Liver (tissue), 4 donors: ENCODE measurements around the gene PRAMEF12. TPM values are rescaled to one million over a fixed set of nuclear protein-coding genes. Genes with fewer than 3 reads are reported as not detected.

ENCODE experiments used
- polyA plus RNA-seq, 2 donors: library from polyadenylated mRNA; stranded (reverse) in 1 of 2; unstranded in 1 of 2; fragments of 200-250 nt in 1 of 2; fragments of >200 nt in 1 of 2; fragmentation: Nextera tagmentation in 1 of 2; extraction: Ambion mirVana in 1 of 2; gene quantifications; one replicate each; pipeline versions ENCODE4 v1.2.1 to v1.2.3, GENCODE V29; 2013 to 2015
- total RNA-seq, 2 donors: library from RNA; depleted of rRNA; stranded (reverse); fragments of >200 nt; gene quantifications; one replicate each; pipeline ENCODE4 v1.2.3, GENCODE V29; 2014
- donor health status: healthy.
- donor health status: healthy.
- donor health status: healthy.

The PRAMEF12 gene
- total and polyA plus RNA-seq, 4 donors = not detected

Other genes with a start within 250 kb of the PRAMEF12 start
- gene DHRS3, start 155.5 kb upstream of the PRAMEF12 start, total RNA-seq = 100 to 1,000 TPM in 1 of 2 donors, 10 to 100 TPM in 1; 62.6 to 146 TPM
- gene DHRS3, start 155.5 kb upstream of the PRAMEF12 start, polyA plus RNA-seq = 100 to 1,000 TPM; 170 to 185 TPM
- not detected for gene AADACL4, start 129.7 kb upstream of the PRAMEF12 start, total RNA-seq
- not detected for gene AADACL4, start 129.7 kb upstream of the PRAMEF12 start, polyA plus RNA-seq
- not detected for gene AADACL3, start 57.6 kb upstream of the PRAMEF12 start, total RNA-seq
- not detected for gene AADACL3, start 57.6 kb upstream of the PRAMEF12 start, polyA plus RNA-seq
- not detected for gene CFAP107, start 27.5 kb upstream of the PRAMEF12 start, total RNA-seq
- not detected for gene CFAP107, start 27.5 kb upstream of the PRAMEF12 start, polyA plus RNA-seq
- not detected for gene PRAMEF1, start 17.7 kb downstream of the PRAMEF12 start, total RNA-seq
- not detected for gene PRAMEF1, start 17.7 kb downstream of the PRAMEF12 start, polyA plus RNA-seq
- not detected for gene PRAMEF11, start 57.7 kb downstream of the PRAMEF12 start, total RNA-seq
- not detected for gene PRAMEF11, start 57.7 kb downstream of the PRAMEF12 start, polyA plus RNA-seq
- gene HNRNPCL1, start 75.0 kb downstream of the PRAMEF12 start, total RNA-seq = not detected
- not detected for gene HNRNPCL1, start 75.0 kb downstream of the PRAMEF12 start, polyA plus RNA-seq
- gene PRAMEF2, start 83.3 kb downstream of the PRAMEF12 start, total RNA-seq = not detected
- not detected for gene PRAMEF2, start 83.3 kb downstream of the PRAMEF12 start, polyA plus RNA-seq
- gene PRAMEF4, start 112.5 kb downstream of the PRAMEF12 start, total RNA-seq = not detected
- not detected for gene PRAMEF4, start 112.5 kb downstream of the PRAMEF12 start, polyA plus RNA-seq
- gene PRAMEF10, start 124.5 kb downstream of the PRAMEF12 start, total RNA-seq = not detected
- under 1 TPM in 1 of 2 donors, not detected in 1; 0.39 TPM for gene PRAMEF10, start 124.5 kb downstream of the PRAMEF12 start, polyA plus RNA-seq
- gene PRAMEF7, start 142.9 kb downstream of the PRAMEF12 start, total RNA-seq = not detected
- under 1 TPM in 1 of 2 donors, not detected in 1; 0.03 TPM for gene PRAMEF7, start 142.9 kb downstream of the PRAMEF12 start, polyA plus RNA-seq
- not detected for gene PRAMEF6, start 173.8 kb downstream of the PRAMEF12 start, total RNA-seq
- not detected for gene PRAMEF6, start 173.8 kb downstream of the PRAMEF12 start, polyA plus RNA-seq